Ovary (tissue), 3 donors: ENCODE measurements around the gene SH3PXD2A.

ENCODE experiments used
- CTCF ChIP-seq, 3 donors: fragments of 450-650 bp in 2 of 3; fragments of 200-600 bp in 1 of 3; IDR thresholded peaks; one replicate each; pipeline versions ENCODE4 v1.5.1 to v1.8.0; 2016 to 2022; ENCODE audit warnings: antibody characterized with exemption in 3 of 3, mild to moderate bottlenecking in 1 of 3
- POLR2A ChIP-seq: fragments of 450-650 bp; IDR thresholded peaks from one replicate; pipeline ENCODE4 v1.6.1; 2017; ENCODE audit warnings: antibody characterized with exemption, mild to moderate bottlenecking, moderate library complexity
- donor health status: DM: no; HTN: no; CAD: no.

GRCh38 chr10:103763374-103764202 lies 91.8 kb downstream of the SH3PXD2A start:
- TF ChIP-seq POLR2A (no peak), CTCF (IDR thresholded peaks at IDR 0.05) (no peak)
